ENCODE measurements around the gene MAU2.

The MAU2 gene

DNA sequence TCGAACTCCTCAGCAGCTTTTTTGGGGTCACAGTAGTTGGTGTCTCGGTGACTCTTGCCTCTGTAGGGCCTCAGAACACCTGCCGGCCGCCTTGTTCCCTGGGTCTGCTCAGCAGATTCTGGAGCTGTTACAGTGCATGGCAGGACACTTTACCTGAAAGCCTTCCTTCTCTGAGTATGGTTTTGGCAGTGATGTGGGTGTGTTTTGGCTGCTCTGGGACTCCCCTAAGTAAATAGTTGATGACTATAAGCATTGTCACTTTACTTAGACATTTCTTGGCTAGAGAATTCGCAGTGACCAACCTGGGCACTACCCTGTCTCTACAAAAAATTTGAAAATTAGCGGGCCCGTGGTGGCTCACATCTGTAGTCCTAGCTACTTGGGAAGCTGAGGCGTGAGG lies 7.0 kb downstream of the MAU2 start:
- Histone ChIP-seq H3K36me3 (ENCODE audit: insufficient read depth, low read length) (peaks cover 10% of the 10 kb centered on the region; the same call in 1 of the 2 replicates), H3K4me1 (ENCODE audit: insufficient read depth, low read length) (no peaks in the 10 kb centered on the region), H3K9ac (ENCODE audit: low read depth, low read length) (no peak overlapping the region), H3K9me3 (ENCODE audit: control insufficient read depth, insufficient read depth, low read length) (no peaks in the 10 kb centered on the region)

DNA sequence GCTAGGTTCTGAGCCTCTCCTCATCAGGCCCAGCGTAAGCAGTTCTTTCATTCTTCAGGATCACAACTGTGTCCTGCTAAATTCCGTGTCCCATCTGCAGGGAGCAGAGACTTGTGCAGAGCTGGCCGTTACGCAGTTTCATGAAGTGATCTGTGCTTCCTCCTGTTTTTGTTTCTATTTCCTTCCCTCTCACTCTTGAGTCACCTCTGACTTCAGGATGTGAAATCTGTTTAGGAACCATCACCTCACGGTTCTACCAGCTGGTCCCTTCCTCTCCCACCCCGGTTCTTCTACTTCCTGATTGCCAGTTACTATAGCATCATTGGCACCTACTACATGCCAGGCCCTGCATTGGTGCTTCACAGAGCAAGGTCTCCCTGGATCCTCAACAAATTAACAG lies 8.5 kb downstream of the MAU2 start:
- no peaks in the 10 kb centered on the region for H3K9me3 ChIP-seq (ENCODE audit: control insufficient read depth, insufficient read depth, low read length)
- H3K36me3 ChIP-seq (ENCODE audit: insufficient read depth, low read length): peaks cover 10% of the 10 kb centered on the region; the same call in 1 of the 2 replicates
- no peaks in the 10 kb centered on the region for H3K4me1 ChIP-seq (ENCODE audit: insufficient read depth, low read length)
- H3K9ac ChIP-seq (ENCODE audit: low read depth, low read length): no peak overlapping the region

DNA sequence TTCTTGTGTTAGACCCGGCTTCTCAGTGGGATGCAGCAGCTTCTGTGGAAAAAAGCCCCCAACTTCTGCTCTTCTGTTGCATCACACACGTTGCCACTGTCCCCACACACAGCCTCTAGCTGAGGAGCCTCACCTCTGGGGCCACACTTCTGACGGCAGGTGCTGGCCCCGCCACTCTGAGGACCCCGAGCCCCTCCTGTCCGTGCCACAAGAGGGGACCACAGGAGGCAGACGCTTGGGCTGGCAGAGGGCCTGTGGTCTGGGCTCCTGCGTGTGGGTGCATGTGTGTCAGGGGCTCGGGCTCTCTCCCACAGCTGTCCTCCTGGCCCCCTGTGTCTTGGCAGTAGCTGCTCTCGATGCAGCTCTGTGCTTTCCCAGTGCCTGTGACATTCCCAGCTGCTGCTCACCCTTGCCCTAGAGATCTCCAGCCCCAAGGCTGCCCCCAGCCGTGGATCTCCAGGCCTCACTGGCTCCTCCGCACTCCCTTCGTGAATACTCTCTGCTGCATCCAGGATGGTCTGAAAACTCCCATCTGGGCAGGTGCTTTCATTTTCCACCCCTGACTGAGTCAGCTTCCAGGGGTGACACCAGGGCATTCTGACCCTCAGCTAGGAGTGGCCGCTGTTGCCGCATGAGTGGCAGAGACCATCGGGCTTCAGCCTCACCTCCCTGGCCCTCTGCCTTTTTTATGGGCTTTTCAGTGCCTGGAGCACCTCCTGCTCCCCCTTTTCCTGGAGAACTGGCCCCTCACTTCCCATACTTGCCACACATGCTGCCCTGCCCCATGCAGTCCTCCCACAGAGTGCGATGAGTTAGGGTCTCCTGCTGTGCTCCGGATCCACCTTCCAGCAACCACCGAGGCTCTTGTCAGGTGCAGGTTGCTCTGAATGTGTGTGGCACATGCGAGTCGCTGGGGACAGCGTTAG lies 13.7 kb downstream of the MAU2 start:
- no peaks in the 10 kb centered on the region for H3K9me3 ChIP-seq (ENCODE audit: control insufficient read depth, insufficient read depth, low read length)
- peaks cover 5% of the 10 kb centered on the region for H3K36me3 ChIP-seq (ENCODE audit: insufficient read depth, low read length)
- H3K9ac ChIP-seq (ENCODE audit: low read depth, low read length): no peak overlapping the region
- no peaks in the 10 kb centered on the region for H3K4me1 ChIP-seq (ENCODE audit: insufficient read depth, low read length)

DNA sequence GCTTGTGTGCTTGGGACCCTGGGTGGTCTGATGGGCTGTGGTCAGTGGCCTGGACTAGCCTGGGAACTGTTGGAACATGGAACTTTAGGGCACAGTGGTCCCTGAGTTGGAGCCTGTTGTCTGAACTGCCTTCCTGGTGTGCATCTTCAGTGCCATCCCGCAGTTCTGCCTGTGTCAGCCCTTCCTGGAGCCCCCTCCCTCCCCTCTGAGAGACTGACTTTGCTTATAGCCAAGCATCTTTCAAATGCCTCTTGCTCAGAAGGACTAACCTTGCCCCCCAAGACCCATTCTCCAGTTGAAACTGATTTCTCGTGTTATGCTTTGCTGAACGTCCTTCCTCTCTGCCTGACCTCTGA lies 14.3 kb downstream of the MAU2 start:
- Histone ChIP-seq H3K36me3 (ENCODE audit: insufficient read depth, low read length) (peaks cover 4% of the 10 kb centered on the region), H3K9me3 (ENCODE audit: control insufficient read depth, insufficient read depth, low read length) (no peaks in the 10 kb centered on the region), H3K9ac (ENCODE audit: low read depth, low read length) (no peak overlapping the region), H3K4me1 (ENCODE audit: insufficient read depth, low read length) (no peaks in the 10 kb centered on the region)

DNA sequence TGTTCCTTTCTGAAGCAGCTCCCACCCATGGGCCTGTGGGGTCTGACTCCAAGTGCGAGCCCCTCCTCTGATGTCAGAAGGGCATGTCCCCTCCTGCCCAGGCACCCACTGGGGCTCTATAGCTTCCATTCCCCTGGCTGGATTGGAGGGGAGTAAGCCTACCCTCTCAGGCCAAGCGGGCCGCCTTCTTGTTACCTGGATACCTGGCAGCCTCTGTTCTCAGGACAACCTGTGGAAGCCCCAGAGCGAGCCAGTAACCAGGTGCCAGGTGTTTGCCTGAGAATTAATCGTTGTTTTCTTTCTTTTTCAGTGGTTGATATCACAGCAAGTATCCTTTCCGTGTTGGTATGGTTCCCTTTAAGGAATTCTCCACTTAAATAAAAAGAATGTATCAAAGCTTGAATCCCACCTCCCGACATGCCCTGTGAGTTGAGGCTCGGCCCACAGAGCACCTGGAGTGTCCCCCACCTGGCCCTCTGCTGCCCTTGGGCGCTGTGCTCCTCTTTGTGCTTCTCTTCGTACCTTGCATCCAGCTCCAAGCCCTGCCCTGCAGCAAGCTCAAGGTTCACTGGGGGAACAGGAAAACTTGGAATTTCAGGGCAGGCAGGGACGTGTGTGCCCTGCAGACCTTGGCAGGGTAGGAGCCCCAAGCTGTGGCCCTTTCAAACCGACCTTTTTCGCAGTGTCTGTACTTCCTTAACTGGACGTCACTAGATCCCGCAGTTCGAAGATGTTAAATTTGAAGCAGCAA lies 15.0 kb downstream of the MAU2 start:
- Histone ChIP-seq H3K4me1 (ENCODE audit: insufficient read depth, low read length) (no peaks in the 10 kb centered on the region), H3K9ac (ENCODE audit: low read depth, low read length) (no peak overlapping the region), H3K9me3 (ENCODE audit: control insufficient read depth, insufficient read depth, low read length) (no peaks in the 10 kb centered on the region), H3K36me3 (ENCODE audit: insufficient read depth, low read length) (peaks cover 4% of the 10 kb centered on the region)

DNA sequence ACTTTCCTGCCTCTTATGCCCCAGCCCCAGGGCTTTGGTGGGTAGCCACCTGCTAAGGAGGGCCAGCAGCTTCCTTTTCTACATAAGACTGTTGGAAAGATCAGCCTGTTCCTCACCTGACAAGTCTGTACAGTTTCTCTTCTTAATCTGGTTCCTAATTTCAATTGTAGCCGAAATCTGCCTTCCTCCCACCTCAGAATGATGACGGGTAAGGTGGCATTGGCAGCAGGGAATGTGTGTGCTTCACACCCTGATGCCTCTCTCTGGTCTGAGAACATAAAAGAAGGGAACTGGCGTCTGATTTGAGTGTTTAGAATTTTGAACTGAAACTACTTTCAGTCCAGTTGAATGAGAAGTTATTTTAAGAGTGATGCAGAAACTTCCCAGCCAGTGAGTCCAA lies 16.0 kb downstream of the MAU2 start:
- Histone ChIP-seq H3K9me3 (ENCODE audit: control insufficient read depth, insufficient read depth, low read length) (no peaks in the 10 kb centered on the region), H3K4me1 (ENCODE audit: insufficient read depth, low read length) (no peaks in the 10 kb centered on the region), H3K9ac (ENCODE audit: low read depth, low read length) (no peak overlapping the region), H3K36me3 (ENCODE audit: insufficient read depth, low read length) (peaks cover 4% of the 10 kb centered on the region)

DNA sequence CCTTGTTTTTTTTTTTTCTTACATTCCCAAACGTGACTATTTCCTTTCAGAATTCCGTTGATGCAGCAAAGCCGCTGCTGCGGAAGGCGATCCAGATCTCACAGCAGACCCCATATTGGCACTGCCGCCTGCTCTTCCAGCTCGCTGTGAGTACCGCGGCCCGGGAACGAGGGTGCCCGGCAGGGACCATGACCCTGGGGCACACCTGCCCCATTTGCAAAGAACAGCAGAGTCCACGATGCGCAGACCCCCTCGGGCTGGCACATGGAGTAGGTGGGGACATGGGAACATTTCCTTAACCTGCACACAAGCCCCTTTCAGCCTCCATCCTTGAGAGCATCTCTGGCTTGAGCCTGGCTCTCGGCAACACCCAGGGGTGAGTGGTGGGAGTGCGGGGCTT lies 16.5 kb downstream of the MAU2 start:
- no peak overlapping the region for H3K9ac ChIP-seq (ENCODE audit: low read depth, low read length)
- peaks cover 4% of the 10 kb centered on the region for H3K36me3 ChIP-seq (ENCODE audit: insufficient read depth, low read length)

DNA sequence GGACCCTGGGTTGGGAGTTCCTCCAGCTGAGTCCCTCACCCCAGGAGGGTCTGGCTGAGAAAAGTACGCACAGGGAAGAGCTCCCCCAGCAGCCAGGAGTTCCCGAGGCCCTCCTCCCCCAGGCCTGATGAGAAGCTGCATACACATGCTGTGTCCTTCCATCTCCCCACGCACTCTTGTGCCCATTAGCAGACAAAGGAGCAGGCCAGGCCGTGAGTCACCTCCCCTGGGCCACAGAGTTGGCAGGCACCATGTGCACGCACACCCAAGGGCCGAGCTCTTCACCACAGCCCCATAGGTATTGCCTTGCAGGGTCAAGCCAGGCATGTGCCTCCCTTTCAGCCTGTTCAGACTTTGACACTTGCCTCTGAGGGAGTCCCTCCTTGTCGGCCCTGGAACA lies 17.5 kb downstream of the MAU2 start:
- Histone ChIP-seq H3K36me3 (ENCODE audit: insufficient read depth, low read length) (peaks cover 4% of the 10 kb centered on the region), H3K4me1 (ENCODE audit: insufficient read depth, low read length) (no peaks in the 10 kb centered on the region), H3K9me3 (ENCODE audit: control insufficient read depth, insufficient read depth, low read length) (no peaks in the 10 kb centered on the region), H3K9ac (ENCODE audit: low read depth, low read length) (no peak overlapping the region)

More for the DNA sequence above, 16.5 kb downstream of the MAU2 start:
- Histone ChIP-seq H3K9me3 (ENCODE audit: control insufficient read depth, insufficient read depth, low read length) (no peaks in the 10 kb centered on the region), H3K4me1 (ENCODE audit: insufficient read depth, low read length) (no peaks in the 10 kb centered on the region)

DNA sequence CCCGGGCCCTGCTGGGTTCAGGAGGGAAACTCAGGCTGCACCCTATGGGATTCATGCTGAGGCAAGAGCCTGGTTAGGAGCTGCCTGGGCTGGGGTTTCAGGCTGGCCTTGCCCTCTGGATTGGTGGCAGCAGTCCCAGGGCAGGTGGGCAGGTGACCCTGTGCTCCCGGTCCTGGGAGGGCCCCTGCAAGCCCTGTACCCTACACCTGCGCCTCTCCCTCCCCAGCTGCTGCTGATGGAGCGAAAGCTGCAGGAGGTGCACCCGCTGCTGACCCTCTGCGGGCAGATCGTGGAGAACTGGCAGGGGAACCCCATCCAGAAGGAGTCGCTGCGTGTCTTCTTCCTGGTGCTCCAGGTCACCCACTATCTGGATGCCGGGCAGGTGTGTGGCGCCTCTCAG lies 20.4 kb downstream of the MAU2 start:
- H3K36me3 ChIP-seq (ENCODE audit: insufficient read depth, low read length): peaks cover 6% of the 10 kb centered on the region
- H3K9me3 ChIP-seq (ENCODE audit: control insufficient read depth, insufficient read depth, low read length): no peaks in the 10 kb centered on the region
- no peak overlapping the region for H3K9ac ChIP-seq (ENCODE audit: low read depth, low read length)
- H3K4me1 ChIP-seq (ENCODE audit: insufficient read depth, low read length): no peaks in the 10 kb centered on the region

DNA sequence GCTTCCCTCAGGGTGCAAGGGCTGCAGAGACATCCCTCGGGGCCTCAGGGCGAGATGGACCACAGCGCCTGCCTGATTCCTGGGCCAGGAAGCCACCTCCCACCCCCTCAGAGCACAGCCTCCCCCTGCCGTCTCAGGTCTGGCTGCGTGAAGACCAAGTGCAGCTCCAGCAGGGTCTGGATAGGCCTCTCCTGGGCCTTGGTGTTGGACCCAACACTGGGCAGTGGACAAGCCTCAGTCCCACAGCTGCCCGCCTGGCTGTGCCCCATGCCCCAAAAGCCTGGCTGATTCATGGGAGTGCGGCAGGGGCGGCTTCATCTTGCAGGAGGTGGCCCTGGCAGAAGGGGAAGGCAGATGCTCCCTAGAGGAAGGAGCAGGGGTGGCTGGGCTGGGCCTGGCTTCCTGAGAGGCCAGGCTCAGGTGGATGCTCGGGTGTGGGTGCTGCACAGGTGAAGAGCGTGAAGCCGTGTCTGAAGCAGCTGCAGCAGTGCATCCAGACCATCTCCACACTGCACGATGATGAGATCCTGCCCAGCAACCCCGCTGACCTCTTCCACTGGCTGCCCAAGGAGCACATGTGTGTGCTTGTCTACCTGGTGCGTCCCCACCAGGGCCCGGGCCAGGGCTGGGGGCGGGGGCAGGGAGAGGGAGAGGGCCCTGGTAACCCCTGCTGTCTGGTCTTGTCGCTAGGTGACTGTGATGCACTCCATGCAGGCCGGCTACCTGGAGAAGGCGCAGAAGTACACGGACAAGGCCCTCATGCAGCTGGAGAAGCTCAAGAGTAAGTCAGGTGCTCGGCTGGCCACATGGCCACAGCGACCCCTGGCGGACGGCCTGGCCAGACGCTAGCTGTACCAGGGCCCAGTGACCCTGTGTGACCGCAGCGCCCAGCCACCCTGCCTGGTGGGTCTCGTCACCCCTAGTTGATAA lies 21.7 kb downstream of the MAU2 start:
- Histone ChIP-seq H3K9ac (ENCODE audit: low read depth, low read length) (no peak overlapping the region), H3K36me3 (ENCODE audit: insufficient read depth, low read length) (peaks cover 12% of the 10 kb centered on the region), H3K4me1 (ENCODE audit: insufficient read depth, low read length) (no peaks in the 10 kb centered on the region), H3K9me3 (ENCODE audit: control insufficient read depth, insufficient read depth, low read length) (no peaks in the 10 kb centered on the region)

DNA sequence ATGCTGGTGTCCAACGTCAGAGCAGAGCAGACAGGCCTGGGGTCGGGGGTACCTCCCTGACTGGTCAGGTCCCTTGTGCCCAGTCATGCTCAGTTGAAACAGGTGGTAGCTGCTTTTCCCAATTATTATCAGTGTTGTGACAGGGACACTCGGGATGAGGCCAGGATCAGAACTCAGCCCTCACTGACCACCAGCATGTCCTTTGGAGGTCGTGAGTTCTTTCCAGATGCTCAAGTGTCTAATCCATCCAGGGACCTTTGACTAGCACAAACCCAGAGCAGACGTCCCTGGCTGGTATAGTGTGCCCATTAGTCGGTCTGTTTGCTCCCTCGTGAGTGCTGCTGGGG lies 22.4 kb downstream of the MAU2 start:
- Histone ChIP-seq H3K4me1 (ENCODE audit: insufficient read depth, low read length) (no peaks in the 10 kb centered on the region), H3K9ac (ENCODE audit: low read depth, low read length) (no peak overlapping the region), H3K36me3 (ENCODE audit: insufficient read depth, low read length) (peaks cover 10% of the 10 kb centered on the region), H3K9me3 (ENCODE audit: control insufficient read depth, insufficient read depth, low read length) (no peaks in the 10 kb centered on the region)

DNA sequence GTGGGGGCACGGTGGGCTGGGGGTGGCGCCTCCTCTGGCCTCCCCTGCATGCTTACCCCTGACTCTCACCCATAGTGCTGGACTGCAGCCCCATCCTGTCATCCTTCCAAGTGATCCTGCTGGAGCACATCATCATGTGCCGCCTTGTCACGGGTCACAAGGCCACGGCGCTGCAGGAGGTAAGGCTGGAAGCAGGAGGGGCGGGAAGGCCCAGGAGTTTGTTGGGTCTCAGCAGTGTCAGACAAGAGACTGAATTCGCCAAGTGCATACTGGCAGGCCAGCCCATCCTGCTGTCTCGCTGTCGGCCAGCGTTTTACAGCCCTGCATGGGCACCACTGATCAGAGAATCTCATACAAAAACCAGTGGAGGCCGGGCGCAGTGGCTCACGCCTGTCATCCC lies 23.1 kb downstream of the MAU2 start:
- Histone ChIP-seq H3K9ac (ENCODE audit: low read depth, low read length) (no peak overlapping the region), H3K4me1 (ENCODE audit: insufficient read depth, low read length) (no peaks in the 10 kb centered on the region), H3K9me3 (ENCODE audit: control insufficient read depth, insufficient read depth, low read length) (no peaks in the 10 kb centered on the region), H3K36me3 (ENCODE audit: insufficient read depth, low read length) (peaks cover 10% of the 10 kb centered on the region)

DNA sequence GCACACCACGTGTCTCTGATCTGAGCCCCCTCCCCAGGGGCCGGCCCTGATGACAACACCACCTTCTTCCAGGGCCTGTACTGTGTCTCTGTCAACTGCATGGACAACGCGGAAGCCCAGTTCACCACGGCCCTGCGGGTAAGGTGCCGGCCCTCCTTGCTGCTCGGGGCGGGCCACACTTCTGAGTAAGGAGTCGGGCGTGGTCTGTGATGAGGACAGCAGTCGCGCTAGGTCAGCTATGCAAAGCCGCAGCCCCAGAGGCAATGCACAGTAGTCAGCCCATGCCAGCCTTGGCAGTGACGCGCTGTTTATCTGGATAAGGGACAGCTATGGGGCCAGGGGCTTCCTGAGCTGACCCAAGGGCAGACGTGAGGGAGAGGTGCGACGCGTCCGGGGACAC lies 24.6 kb downstream of the MAU2 start:
- Histone ChIP-seq H3K9ac (ENCODE audit: low read depth, low read length) (no peak overlapping the region), H3K4me1 (ENCODE audit: insufficient read depth, low read length) (no peaks in the 10 kb centered on the region), H3K36me3 (ENCODE audit: insufficient read depth, low read length) (peaks cover 14% of the 10 kb centered on the region), H3K9me3 (ENCODE audit: control insufficient read depth, insufficient read depth, low read length) (no peaks in the 10 kb centered on the region)

DNA sequence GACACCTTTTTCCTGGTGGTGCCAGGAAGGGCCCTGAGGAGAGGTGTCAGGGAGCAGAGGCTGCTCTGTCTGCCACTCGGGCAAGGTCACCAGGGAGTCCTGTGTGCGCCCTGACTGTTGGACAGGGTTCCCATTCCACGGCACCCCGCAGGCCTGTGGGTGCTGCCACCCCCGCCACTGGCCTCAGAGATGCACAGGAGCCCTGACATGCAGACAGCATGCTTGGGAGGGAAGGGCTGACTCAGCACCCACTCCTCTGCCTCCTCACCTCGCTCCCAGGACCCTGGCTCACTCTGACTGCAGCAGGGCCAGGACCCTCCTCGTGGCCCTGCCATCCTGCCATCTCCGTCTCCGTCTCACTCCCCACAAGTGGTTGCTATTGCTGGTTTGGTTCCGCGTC lies 25.3 kb downstream of the MAU2 start:
- Histone ChIP-seq H3K36me3 (ENCODE audit: insufficient read depth, low read length) (peaks cover 14% of the 10 kb centered on the region), H3K9me3 (ENCODE audit: control insufficient read depth, insufficient read depth, low read length) (no peaks in the 10 kb centered on the region), H3K9ac (ENCODE audit: low read depth, low read length) (no peak overlapping the region), H3K4me1 (ENCODE audit: insufficient read depth, low read length) (no peaks in the 10 kb centered on the region)
